Motor neuron (in vitro differentiated cells): ENCODE results near the gene SYVN1. TPM values are rescaled to one million over a fixed set of nuclear protein-coding genes. Genes with fewer than 3 reads are reported as not detected.
"Not testable (repeated sequence)": the region's sequence is repeated elsewhere in the genome, so short reads cannot be mapped to it uniquely, and the experiment has no call there.

Experiments
- ATAC-seq, 8 experiments: fragments of 200-7000 bp; cut with Tn5 transposase; replicated peaks in 6 of 8; 2 replicates each; pipeline ENCODE4 v1.8.0; 2021; ENCODE audit warnings: mild to moderate bottlenecking in 8 of 8, moderate library complexity in 8 of 8
- H3K27ac ChIP-seq, 2 donors: fragments of 250-450 bp; sonication (Bioruptor Pico); 2 replicates each; pipeline ENCODE4 v1.9.0; 2021; ENCODE audit warnings: antibody characterized with exemption in 2 of 2, mild to moderate bottlenecking in 2 of 2, moderate library complexity in 1 of 2
- H3K4me1 ChIP-seq, 2 donors: fragments of 250-450 bp; sonication (Bioruptor Pico); replicated peaks in 1 of 2; 2 replicates each; pipeline ENCODE4 v1.6.1; 2021; ENCODE audit warnings: antibody characterized with exemption in 2 of 2, mild to moderate bottlenecking in 2 of 2, moderate library complexity in 1 of 2
- H3K4me3 ChIP-seq, 5 donors: fragments of 250-450 bp; sonication (Bioruptor Pico); 2 replicates each; pipeline ENCODE4 v1.9.0; 2021; ENCODE audit warnings: antibody characterized with exemption in 5 of 5, mild to moderate bottlenecking in 5 of 5, moderate library complexity in 4 of 5
- WGBS, 10 experiments: fragments of 450-650 bp; shearing (Covaris generic); methylation state at CpG; one replicate each; pipeline ENCODE4 v1.0.0; 2022; 5-methylcytosine and 5-hydroxymethylcytosine counted together
- in situ Hi-C, 9 experiments: fragments of 400-800 bp; cut with MboI; loops; one replicate each; pipeline ENCODE4 v1.15.0; 2021; ENCODE audit warnings: low sequenced_read_pairs in 9 of 9, low pct_unique_long_range_greater_than_20kb in 2 of 9; ENCODE audit not compliant: unreplicated experiment in 9 of 9
- total RNA-seq, 8 experiments: library from RNA; unstranded; fragments of 300-600 nt; gene quantifications; 2 replicates each; pipeline versions ENCODE4 v1.2.3 to v1.2.4, GENCODE V29; 2022

The SYVN1 gene
- total RNA-seq, 8 experiments from 2014 or later: 11.0 to 26.5 (median 18.1) TPM

DNA sequence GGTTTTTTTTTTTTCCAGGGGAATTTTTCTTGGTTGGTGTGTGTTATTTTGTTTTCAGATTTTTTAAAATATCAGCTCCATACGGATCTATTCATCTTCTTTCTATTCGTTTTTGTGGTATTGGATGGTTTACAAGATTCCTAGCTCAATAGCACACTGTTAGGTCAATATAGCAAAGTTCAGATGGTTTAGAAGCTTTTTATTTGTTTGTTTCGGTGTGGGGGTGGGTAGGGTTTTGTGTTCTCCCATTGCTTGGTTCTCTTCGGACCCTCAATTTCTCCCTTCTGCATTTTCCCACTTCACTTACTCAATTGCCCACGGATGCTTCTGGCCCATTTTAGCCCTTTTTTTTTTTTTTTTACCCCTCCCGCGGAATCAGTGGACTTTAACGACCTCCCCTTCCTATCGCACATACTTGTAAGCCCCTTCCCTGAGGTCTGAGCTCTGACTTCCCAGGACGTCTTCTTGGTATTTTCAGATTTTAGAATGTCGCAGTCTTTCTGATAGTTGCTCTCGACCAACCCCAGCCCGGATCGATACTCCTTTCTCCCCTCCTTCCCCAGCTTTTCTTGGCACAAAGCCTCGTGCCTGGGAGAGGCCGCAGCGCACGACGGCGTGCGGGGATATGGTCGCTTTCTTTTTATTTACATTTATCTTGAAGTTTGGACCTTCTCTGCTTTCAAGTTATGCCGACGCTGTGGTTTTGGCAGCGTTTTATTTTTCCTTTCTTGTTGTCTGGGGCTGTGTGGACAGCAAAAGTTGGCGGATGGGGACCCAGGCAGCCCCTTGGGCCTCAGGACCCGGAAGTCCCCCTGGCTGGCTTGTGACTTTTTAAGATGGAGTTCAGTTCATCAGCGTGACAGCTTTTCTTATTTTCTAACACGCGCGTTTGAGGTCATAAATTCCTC, 31.3 kb upstream of the SYVN1 start:
- in situ Hi-C loops: no loop called here
- Histone ChIP-seq H3K4me1 (no peaks in the 10 kb centered on the region), H3K4me3 (no peak overlapping the region), H3K27ac (no peak overlapping the region)
- 39 to 94% (median 79%) methylated on average over 5 to 31 of the region's 31 CpGs for WGBS, 10 experiments
- no peak for ATAC-seq

- WGBS, 10 experiments: 0 to 100% (median 71%) methylated on average over 1 to 2 of the region's 2 CpGs; no CpG with 5 or more reads in 3 of the 10 experiments
- no peak for ATAC-seq
- in situ Hi-C loops: no loop called here
Measured at GRCh38 chr11:65163684-65164083, 29.4 kb upstream of the SYVN1 start.

GRCh38 chr11:65160643-65161042, 26.3 kb upstream of the SYVN1 start:
- no peak overlapping the region for H3K4me3 ChIP-seq
- H3K4me1 ChIP-seq: no peaks in the 10 kb centered on the region
- WGBS, 10 experiments: 12 to 85% (median 54%) methylated on average over 1 to 3 of the region's 3 CpGs
- no peak for ATAC-seq
- in situ Hi-C loops: no loop called here
- no peak overlapping the region for H3K27ac ChIP-seq

More at GRCh38 chr11:65163684-65164083, 29.4 kb upstream of the SYVN1 start:
- H3K27ac ChIP-seq: no peak overlapping the region
- H3K4me3 ChIP-seq: no peak overlapping the region
- H3K4me1 ChIP-seq: no peaks in the 10 kb centered on the region

DNA sequence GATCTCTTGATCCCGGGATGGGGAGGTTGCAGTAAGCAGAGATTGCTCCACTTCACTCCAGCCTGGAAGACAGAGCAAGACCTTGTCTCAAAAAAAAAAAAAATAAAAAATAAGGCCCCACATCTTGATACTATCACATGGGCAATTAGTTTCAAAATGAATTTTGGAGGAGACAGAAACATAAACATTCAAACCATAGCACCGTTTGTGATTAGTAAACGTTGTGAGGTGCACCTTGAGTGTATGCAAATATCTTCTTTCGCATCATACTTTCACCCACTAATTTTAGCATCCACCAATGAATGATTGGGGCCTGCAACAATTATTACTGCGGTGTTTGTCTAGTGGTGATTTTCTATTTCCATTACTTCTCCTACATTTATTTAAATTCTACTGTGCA, 24.7 kb upstream of the SYVN1 start:
- in situ Hi-C loops: no loop called here
- Histone ChIP-seq H3K4me3 (no peak overlapping the region), H3K4me1 (no peaks in the 10 kb centered on the region), H3K27ac (no peak overlapping the region)
- no peak for ATAC-seq
- WGBS, 10 experiments: 56 to 94% (median 78%) methylated on average over 1 to 5 of the region's 5 CpGs; no CpG with 5 or more reads in 1 of the 10 experiments

DNA sequence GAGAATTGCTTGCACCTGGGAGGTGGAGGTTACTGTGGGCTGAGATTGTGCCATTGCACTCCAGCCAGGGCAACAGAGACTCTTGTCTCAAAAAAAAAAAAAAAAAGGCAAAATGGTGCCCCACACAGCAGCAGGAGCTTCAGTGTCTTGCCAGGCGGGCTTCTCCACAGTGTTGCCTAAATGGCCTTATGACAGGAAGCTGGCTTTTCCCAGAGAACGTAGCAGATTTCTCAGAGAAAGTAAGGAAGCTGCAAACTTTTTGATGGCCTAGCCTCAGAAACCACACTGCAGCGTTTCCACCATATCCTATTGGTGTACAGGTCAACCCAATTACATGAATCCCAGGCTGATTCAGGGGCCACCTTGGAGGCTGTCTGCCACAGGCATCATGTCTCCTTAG, 23.0 kb upstream of the SYVN1 start:
- Histone ChIP-seq H3K4me1 (no peaks in the 10 kb centered on the region), H3K4me3 (no peak overlapping the region), H3K27ac (no peak overlapping the region)
- WGBS, 10 experiments: 50 to 100% (median 80%) methylated on average over 1 to 3 of the region's 3 CpGs; no CpG with 5 or more reads in 5 of the 10 experiments
- no peak for ATAC-seq
- in situ Hi-C loops: no loop called here

- 67 to 100% (median 83%) methylated on average over 1 to 2 of the region's 3 CpGs; no CpG with 5 or more reads in 4 of the 10 experiments for WGBS, 10 experiments
- Histone ChIP-seq H3K27ac (no peak overlapping the region), H3K4me1 (no peaks in the 10 kb centered on the region), H3K4me3 (no peak overlapping the region)
- ATAC-seq: no peak
- in situ Hi-C loops: no loop called here
Measured at GRCh38 chr11:65156926-65157325, 22.6 kb upstream of the SYVN1 start.

GRCh38 chr11:65156256-65156655, 21.9 kb upstream of the SYVN1 start:
- H3K27ac ChIP-seq: no peak overlapping the region
- no peak for ATAC-seq
- in situ Hi-C loops: no loop called here
- 90% methylated on average over 3 of the region's 3 CpGs; no CpG with 5 or more reads in 9 of the 10 experiments for WGBS, 10 experiments
- peaks cover 0 to 2% of the 10 kb centered on the region in 2 donors for H3K4me1 ChIP-seq
- no peak overlapping the region for H3K4me3 ChIP-seq

DNA sequence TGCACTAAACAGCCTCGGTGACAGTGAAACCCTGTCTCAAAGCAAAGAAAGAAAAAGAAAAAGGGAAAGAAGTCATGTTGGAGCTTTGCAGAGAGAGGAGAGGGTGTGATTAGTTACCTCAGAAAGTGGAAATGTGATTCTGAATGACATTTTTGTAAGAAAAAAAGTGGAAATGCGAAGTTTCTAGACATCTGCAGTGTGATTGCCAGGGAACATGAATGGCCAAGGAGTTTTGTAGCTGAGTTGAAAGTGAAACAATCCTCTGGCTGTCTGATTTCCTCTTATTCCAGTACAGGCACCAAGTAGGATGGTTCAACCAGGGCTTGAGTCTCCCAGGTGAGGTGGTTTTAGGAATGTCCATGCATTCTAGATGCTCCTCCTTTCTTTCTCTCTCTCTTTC, 17.8 kb upstream of the SYVN1 start:
- no peak for ATAC-seq

DNA sequence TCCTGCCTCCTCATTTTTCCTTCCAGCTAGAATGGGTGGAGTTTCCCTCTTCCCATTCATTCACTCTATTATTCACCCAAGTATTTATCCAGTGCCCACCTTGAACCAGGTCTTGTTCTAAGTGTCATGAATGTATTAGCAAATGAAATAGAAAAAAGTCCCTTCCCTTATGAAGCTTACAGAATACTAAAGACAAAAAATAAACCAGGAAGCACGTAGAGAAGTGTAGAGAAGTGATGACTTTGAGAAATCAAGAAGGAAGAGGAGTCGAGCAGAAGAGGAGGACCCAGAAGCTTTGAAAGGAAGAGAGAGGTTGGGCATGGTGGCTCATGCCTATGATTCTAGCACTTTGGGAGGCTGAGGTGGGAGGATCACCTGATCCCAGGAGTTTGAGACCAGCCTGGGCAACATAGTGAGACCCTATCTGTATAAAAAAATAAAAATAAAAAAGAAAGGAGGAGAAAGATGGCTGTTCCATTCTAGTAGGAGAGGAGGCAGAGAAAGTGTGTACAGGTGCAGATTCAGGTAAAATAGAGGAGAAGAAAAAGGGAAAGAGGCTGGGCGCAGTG, 17.1 kb upstream of the SYVN1 start:
- H3K4me1 ChIP-seq: peaks cover 10 to 16% of the 10 kb centered on the region in 2 donors
- H3K4me3 ChIP-seq: no peak overlapping the region
- WGBS, 10 experiments: 43 to 100% (median 79%) methylated on average over 2 to 3 of the region's 3 CpGs; no CpG with 5 or more reads in 1 of the 10 experiments
- in situ Hi-C loops: no loop called here
- no peak overlapping the region for H3K27ac ChIP-seq
- no peak for ATAC-seq

More for the DNA sequence above, 17.8 kb upstream of the SYVN1 start:
- Histone ChIP-seq H3K4me3 (no peak overlapping the region), H3K27ac (no peak overlapping the region), H3K4me1 (peaks cover 10 to 16% of the 10 kb centered on the region in 2 donors)
- in situ Hi-C loops: no loop called here
- WGBS, 10 experiments: 0 to 100% (median 72%) methylated on average over 1 to 2 of the region's 2 CpGs; no CpG with 5 or more reads in 3 of the 10 experiments

GRCh38 chr11:65150509-65151299, 16.4 kb upstream of the SYVN1 start:
- in situ Hi-C loops: no loop called here
- Histone ChIP-seq H3K4me3 (no peak overlapping the region), H3K27ac (peak overlapping the region; percentile 40 to 68), H3K4me1 (peaks cover 10 to 16% of the 10 kb centered on the region in 2 donors)
- peak; percentile 74 to 99 (median 98) for ATAC-seq
- 0 to 48% (median 18%) methylated on average over 1 to 8 of the region's 12 CpGs; no CpG with 5 or more reads in 2 of the 10 experiments for WGBS, 10 experiments

- H3K4me1 ChIP-seq: peaks cover 10 to 16% of the 10 kb centered on the region in 2 donors
- H3K4me3 ChIP-seq, in situ Hi-C loops, ATAC-seq: not testable (repeated sequence)
- peak overlapping the region in 1 of 2 donors; percentile 40 for H3K27ac ChIP-seq
- 50 to 100% (median 86%) methylated on average over 1 to 7 of the region's 10 CpGs for WGBS, 10 experiments
Measured at GRCh38 chr11:65150131-65150508, 15.8 kb upstream of the SYVN1 start.

DNA sequence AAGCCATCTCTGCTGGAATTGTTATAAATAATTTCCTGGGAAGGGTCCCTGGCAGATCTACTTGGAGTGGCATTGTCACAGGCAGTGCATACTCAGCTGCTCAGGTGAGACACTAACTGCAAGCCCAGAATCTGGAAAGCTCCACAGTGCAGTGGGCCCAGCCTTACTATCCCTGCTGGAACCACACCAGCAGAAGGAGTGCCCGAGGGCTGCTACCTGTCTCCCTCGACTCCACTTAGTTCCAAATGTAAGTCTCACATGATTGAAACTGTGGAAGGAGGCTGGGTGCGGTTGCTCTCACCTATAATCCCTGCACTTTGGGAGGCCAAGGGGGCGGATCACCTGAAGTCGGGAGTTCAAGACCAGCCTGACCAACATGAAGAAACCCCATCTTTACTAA, 14.3 kb upstream of the SYVN1 start:
- no peak overlapping the region for H3K27ac ChIP-seq
- 90 to 100% (median 98%) methylated on average over 1 to 4 of the region's 5 CpGs; no CpG with 5 or more reads in 6 of the 10 experiments for WGBS, 10 experiments

More for the DNA sequence above, 14.3 kb upstream of the SYVN1 start:
- Histone ChIP-seq H3K4me1 (peaks cover 10 to 16% of the 10 kb centered on the region in 2 donors), H3K4me3 (no peak overlapping the region)
- ATAC-seq: no peak
- in situ Hi-C loops: no loop called here
